COLO829 (cell line): ENCODE data around the gene TIGD7.
"Not testable (repeated sequence)": the region's sequence is repeated elsewhere in the genome, so short reads cannot be mapped to it uniquely, and the experiment has no call there.

Source experiments
- DNase-seq: peaks from one replicate; pipeline ENCODE4 v3.0.0; 2012; ENCODE audit warnings: low spot score

TIGD7 gene

DNA sequence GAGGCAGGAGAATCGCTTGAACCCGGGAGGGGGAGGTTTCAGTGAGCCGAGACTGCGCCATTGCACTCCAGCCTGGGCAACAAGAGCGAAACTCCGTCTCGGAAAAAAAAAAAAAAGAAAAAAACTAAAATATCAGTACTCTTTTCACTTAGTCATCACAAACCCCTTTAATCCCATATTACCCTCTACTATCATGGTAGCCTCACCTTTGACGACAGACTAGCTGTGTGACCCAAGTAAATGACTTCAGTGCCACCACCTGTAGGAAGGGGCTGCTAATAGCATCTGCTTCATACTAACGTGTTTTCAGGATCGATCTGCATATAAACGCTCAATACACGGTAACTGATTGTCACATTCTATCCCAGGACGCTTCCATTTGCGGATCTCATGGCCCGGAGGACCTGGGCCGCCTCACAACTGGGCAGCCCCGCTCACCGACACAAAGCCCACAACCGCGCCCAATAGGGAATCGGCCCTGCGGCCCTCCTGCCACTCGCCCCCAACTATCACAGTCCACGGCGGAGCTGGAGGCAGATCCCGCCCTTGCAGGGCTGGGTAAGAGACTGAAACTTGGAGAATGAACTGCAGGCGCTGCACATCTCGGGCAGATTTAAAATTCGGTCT is 23.0 kb downstream of the TIGD7 start:
- DNase-seq, result peak; percentile 58

DNA sequence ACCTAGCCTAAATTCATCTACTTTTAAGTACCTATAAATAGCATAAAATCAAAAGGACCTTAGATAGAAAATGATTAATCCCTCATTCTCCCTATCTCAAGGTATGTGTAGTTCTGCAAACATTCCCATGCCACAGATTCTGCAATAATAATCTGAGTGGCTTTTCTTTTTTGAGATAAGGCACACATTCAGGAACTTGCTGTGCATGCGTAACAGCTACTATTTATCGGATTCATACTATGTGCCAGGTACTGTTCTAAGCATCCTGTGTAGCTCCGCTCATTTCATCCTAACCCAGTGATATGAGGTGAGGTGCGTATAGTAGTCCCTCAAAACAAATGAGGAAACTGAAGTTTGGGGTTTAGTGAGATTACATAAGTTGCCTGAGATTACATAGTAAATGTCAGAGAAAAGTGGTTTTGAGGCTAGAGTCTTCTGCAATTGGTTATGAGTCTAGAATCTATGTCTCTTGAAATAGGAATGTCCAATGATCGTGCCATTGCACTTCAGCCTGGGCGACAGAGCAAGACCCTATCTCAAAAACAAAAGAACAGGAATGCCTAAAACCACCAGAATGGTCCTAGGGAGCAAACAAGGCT is 23.9 kb downstream of the TIGD7 start:
- DNase-seq, result no peak

DNA sequence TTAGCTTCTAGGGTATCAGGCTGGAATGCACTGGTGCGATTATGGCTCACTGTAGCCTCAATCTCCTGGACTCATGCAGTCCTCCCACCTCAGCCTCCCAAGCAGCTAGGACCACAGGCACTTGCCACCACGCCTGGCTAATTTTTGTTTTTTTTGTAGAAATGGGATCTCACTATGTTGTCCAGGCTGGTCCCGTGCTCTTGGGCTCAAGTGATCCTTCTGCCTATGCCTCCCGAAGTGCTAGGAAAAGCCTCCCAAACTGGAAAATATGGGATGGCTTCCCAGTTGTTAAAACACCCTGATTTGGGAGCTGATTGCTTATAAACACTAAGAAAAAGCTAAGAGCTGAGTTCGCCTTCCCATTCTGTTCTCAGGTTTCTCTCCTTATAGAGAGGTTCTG is 28.6 kb downstream of the TIGD7 start:
- no peak for DNase-seq

GRCh38 chr16:3274947-3275346 is 30.3 kb downstream of the TIGD7 start:
- DNase-seq, result no peak

GRCh38 chr16:3274490-3274889 is 30.7 kb downstream of the TIGD7 start:
- DNase-seq, result no peak

GRCh38 chr16:3271281-3271680 is 33.9 kb downstream of the TIGD7 start:
- not testable (repeated sequence) for DNase-seq

DNA sequence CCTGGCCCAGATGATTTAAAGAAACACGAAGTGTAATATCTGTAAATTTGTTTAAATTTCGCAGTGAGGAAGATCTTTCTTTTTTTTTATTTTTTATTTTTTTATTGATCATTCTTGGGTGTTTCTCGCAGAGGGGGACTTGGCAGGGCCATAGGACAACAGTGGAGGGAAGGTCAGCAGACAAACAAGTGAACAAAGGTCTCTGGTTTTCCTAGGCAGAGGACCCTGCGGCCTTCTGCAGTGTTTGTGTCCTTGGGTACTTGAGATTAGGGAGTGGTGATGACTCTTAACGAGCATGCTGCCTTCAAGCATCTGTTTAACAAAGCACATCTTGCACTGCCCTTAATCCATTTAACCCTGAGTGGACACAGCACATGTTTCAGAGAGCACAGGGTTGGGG is 34.5 kb downstream of the TIGD7 start:
- not testable (repeated sequence) for DNase-seq

GRCh38 chr16:3268294-3268693 is 36.9 kb downstream of the TIGD7 start:
- no peak for DNase-seq

GRCh38 chr16:3266873-3267537 is 38.2 kb downstream of the TIGD7 start:
- peak; percentile 62 for DNase-seq

DNA sequence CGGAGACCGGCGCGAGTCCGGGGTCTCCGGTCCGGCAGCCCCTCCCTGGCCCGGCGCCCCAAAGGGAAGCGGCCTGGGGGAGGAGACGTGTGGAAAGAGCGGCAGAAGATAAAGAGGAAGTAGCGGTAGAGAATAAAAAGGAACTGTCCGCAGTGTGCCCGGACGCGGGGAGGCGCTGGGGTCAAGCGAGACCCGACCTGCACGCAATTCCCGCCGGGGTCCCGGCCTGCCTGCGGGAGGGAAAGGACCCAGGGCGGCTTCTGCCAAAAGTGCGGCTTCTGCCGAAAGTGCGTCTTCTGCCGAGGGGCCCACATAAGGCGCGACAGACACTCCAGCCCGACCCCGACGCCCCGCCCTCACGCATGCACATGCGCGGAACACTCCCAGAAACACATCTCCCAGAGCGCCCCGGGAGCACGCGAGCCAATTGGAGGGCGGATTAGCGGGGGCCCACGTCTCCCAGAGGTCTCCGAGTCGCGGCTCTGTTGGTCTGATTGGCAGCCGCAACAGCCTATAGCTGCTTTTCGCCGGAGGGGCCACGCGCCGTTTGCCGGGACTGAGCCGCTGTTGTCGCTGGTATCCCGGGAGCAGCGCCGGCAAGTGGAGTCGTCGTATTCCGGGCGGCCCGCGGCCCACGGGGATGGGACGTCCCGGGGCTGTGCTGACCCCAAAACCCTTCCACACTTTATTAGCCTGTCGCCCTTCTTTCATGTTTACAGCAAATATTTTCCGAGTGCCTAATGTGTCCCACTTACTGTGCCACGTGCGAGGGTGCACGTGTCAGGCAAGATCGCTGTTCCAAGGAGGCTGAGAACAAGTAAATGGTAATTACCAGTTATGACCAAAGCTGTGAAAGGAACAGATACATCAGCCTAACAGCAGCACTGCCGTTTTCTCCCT is 40.8 kb downstream of the TIGD7 start:
- DNase-seq, result peak; percentile 97

DNA sequence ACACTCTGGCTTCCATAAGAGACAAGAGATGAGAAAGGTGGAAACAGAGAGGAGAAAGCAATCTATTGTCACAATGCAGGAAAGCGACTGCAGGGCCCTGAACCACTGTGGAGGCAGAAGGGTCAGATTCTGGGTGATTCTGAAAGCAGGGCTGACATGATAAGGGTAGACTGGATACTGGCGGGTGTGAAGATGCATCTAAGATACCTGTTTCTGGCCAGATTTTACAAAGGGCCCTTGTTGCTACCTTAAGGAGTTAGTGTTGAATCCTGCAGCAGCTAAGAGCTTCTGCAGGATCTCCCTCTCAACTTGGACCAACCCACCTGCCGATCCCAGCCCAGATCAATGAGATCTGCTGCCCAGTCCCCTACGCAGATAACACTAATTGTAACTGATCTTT is 42.7 kb downstream of the TIGD7 start:
- DNase-seq, result no peak

DNA sequence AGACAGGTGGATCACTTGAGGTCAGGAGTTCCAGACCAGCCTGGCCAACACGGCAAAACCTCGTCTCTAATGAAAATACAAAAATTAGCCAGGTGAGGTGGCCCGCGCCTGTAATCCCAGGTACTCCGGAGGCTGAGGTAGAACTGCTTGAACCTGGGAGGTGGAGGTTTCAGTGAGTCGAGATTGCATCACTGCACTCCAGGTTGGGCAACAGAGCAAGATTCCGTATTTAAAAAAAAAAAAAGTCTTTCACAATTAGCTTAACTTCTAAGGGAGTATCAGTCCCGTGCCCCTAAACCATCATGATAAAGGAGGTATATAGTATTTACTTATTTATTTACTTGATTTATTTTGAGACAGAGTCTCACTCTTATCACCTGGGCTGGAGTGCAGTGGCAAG is 45.4 kb downstream of the TIGD7 start:
- DNase-seq, result no peak

GRCh38 chr16:3256866-3257465 is 48.3 kb downstream of the TIGD7 start:
- no peak for DNase-seq

- no peak for DNase-seq
Measured at GRCh38 chr16:3256146-3256865, 48.9 kb downstream of the TIGD7 start, which contains the start of gene MEFV. TSS of gene MEFV (minus strand) at chr16:3256633. CDS start at chr16:3256587, 46 bp downstream.

DNA sequence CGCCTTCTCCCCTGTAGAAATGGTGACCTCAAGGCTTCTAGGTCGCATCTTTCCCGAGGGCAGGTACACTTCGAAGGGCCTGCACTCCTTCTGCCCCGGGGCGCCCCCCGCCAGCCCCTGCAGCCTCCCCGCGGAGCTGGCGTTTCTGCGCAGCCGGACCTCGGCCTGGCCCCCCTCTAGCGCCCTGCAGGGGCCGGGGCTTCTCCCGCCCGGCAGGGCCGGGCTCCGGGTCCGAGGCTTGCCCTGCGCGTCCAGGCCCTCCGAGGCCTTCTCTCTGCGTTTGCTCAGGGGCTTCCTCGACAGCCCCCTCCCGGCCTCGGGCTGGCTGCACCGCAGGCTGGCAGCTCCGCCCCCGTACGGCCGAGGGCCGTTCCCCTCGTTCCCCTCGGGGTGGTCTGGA is 50.9 kb downstream of the TIGD7 start:
- DNase-seq, result no peak

GRCh38 chr16:3252967-3253366 is 52.3 kb downstream of the TIGD7 start:
- DNase-seq, result no peak

- no peak for DNase-seq
Measured at GRCh38 chr16:3249451-3249850, 55.8 kb downstream of the TIGD7 start.

DNA sequence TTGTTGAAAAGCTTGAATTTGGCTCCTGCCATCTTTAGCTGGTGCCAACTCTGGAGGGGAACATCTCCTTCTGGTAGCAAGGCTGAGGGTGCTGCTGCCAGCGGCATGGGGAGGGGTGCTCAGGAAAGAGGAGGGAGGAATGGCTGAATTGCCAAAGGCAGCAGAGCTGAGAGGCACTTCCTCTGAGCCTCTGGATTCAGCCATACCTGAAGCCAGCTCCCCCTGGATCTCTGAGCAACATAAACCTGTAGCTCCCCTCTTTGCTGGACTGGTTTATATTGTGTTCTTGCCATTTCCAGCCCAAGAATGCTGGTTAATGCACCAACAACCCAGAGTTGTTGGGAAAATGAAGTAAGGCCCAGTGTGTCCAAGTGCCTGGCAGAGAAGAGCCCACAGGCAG is 56.2 kb downstream of the TIGD7 start:
- no peak for DNase-seq
